IPS-NIHi11 (cell line): Measurements from ENCODE around the gene TTC19.

Source experiments
- DNase-seq: peaks from one replicate; pipeline ENCODE4 v3.0.0; 2012; ENCODE audit warnings: mixed read lengths, low spot score

TTC19 gene, protein sequence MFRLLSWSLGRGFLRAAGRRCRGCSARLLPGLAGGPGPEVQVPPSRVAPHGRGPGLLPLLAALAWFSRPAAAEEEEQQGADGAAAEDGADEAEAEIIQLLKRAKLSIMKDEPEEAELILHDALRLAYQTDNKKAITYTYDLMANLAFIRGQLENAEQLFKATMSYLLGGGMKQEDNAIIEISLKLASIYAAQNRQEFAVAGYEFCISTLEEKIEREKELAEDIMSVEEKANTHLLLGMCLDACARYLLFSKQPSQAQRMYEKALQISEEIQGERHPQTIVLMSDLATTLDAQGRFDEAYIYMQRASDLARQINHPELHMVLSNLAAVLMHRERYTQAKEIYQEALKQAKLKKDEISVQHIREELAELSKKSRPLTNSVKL

GRCh38 chr17:15999141-15999973, at the start of gene TTC19, which contains the start of gene ZSWIM7:
Gene TTC19 (plus strand): TSS chr17:15999824. CDS start chr17:15999849, 25 bp downstream.
Gene ZSWIM7 (minus strand): TSS chr17:15999704. CDS start chr17:15999594, 110 bp downstream.
- peak; percentile 100 for DNase-seq

- no peak for DNase-seq
Measured at GRCh38 chr17:15951368-15952047, 48.1 kb upstream of the TTC19 start.

GRCh38 chr17:15952048-15952532, 47.5 kb upstream of the TTC19 start:
- DNase-seq = no peak

GRCh38 chr17:15952916-15953790, 46.5 kb upstream of the TTC19 start:
- DNase-seq = no peak

- DNase-seq = no peak
Measured at GRCh38 chr17:15954222-15954621, 45.4 kb upstream of the TTC19 start.

DNA sequence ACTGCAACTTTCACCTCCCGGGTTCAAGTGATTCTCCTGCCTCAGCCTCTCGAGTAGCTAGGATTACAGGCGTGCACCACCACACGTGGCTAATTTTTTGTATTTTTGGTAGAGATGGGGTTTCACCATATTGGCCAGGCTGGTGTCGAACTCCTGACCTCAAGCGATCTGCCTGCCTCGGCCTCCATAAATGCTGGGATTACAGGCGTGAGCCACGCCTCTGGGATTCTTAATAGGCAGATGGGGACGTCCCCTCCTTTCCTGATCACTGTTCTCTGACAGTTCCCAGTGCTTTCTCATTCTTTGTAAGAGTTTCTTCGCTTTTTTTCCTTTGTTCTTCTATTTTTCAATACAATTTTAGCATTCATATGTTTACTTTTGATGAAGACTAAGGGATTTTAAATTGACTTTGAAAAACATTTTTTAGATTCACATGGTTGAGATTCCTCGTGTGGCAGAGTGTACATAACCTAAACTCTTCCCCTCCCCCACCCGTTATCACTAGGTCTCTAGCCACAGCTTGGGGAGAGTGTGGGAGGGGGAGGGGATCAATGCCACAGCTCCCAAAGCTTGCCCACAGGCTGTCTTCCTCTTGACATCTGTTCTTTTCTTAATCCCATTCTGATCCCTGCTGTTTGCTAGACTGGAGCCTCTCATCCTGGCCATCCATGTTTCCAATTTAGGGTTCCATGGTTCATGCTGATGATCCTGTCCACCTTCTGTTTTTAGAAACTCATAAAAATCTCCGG, 43.7 kb upstream of the TTC19 start:
- no peak for DNase-seq

DNA sequence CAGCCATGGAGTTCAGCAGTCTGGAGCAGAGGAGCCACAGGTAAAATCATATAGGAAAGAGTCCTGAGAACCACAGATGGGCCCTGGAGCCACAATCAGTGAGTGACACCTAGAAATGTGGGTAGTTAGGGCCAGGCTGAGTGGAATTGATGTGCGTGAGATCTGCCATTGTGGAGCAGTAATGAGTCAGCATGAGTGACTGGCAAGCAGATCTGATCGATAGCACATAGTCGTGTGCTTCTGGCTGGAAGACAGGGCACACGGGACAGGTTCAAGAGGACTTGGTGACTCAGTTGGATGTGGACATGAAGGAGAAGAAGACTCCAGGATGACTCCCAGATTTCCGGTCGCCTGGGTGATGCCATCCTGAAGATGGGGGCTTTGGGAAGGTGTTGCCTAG, 42.4 kb upstream of the TTC19 start:
- DNase-seq = no peak

- DNase-seq = no peak
Measured at GRCh38 chr17:15957608-15958307, 41.9 kb upstream of the TTC19 start.

- DNase-seq = no peak
Measured at GRCh38 chr17:15958484-15958854, 41.2 kb upstream of the TTC19 start.

- DNase-seq = no peak
Measured at GRCh38 chr17:15963670-15964110, 35.9 kb upstream of the TTC19 start.

DNA sequence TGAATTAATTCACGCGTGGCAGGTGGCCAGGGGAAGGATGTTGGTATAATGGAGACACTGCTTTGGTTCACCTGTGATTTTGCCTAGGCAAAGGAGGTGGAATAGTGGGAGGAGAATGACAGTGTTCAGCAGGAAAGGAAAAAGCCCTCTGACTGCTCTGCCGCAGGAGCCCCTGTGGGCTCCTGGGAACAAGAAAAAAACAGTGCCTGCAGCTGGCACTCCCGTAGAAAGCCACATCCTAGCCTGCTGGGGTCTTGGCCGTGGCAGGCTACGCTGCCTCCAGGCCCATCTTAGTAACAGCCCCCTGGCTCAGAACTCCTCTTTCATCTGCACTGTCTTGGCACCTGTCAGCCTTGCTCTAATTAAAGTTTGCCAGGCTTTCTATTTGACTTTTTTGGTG, 34.1 kb upstream of the TTC19 start:
- DNase-seq = no peak

DNA sequence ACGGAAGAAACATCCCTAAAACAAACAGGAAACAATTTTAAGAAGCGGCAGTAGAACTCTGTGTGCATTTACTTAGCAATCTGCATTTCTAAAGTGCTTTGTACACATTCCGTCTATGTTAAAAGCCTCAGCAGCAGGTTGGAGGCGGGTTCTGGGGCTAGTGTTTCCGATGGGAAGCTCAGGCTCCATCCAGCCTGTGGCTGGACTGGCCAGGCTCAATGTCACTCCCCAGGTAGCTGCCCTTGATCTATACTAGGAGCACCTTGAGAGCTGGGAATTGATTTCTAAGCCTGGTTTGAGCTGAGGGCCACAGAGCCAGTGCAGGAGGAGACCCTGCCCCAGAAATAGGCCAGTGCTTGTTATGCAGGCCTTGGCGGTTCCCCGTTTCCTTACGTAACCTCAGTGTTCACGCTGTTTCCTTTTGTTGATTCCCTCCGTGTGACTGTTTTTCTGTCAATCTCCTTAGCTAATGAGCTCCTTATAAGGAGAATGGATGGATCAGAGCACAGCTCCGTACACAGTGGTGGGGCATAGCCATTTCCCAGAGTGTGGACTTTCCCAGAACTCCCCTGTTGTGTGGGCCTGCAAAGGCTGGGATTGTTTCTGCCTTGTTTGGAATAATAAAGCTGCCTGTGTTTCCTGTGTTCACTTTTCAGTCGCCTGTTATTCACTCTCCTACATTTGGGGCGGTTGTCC, 33.3 kb upstream of the TTC19 start:
- peak; percentile 71 for DNase-seq

- DNase-seq = peak; percentile 67
Measured at GRCh38 chr17:15966879-15967248, 32.8 kb upstream of the TTC19 start.

GRCh38 chr17:15967706-15968399, 31.8 kb upstream of the TTC19 start:
- no peak for DNase-seq

DNA sequence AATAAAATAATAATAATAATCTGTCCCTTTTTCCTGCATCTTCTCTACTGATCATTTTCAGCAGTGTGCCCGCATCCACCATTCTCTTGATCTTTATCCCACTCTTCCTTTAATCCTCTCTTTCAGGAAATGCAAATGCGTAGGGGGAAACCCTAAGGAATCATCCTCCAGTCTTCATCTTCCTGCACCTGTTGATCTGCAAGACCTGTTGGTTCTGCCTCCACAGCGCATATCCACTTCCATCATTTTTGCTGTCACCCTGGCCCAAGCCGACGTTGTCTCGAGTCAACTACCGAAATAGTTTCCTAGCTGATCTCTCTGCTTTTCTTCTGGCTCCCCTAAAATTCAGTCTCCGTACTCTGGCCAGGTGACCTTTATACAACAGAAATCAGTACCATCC, 30.2 kb upstream of the TTC19 start:
- DNase-seq = no peak

- no peak for DNase-seq
Measured at GRCh38 chr17:15970500-15970899, 29.1 kb upstream of the TTC19 start.

DNA sequence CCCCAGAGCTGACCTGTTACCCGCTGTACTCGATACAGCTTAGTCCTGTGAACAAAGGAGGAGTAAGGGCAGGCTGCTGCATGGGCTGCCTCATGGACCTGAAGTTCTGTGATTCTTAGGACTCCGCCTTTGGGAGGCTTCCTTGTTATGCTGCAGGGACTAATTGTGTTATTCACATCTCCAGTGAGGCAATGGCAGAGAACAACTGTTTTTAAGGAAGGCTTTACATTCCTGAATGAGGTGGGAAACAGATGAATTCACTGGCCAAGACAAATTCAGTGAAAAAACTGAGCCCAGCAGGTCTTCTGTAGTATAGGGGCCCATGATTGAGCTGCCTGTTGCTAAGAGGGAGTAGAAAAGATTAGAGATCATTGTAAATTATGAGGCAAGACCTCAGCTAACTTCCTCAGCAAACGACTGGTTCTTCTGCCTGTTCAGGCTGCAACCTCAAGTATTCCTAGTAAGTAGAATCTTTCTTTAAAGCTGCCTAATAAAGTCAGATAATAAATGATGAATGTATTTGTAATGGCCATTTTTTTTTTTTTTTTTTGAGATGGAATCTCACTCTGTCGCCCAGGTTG, 28.4 kb upstream of the TTC19 start:
- DNase-seq = no peak

DNA sequence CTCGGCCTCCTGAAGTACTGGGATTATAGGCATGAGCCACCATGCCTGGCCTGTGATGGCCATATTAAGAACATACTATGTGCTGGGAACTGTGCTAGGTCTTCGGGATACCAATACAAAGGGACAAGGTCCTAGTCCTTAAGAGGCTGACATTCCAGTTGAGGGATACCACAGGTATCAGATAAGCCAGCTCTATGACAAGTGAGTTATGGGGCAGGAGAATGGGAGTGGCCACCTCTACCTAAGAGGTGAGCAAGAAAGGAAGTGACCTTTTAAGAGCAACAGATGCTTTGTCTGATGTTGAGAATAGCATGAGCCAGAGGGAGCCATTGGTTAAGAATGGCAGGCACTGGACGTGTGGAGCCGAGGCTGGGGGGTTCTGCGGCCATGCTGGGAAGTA, 27.7 kb upstream of the TTC19 start:
- DNase-seq = no peak
